ENCODE measurements around the gene SMAD2. TPM values are rescaled to one million over a fixed set of nuclear protein-coding genes. Genes with fewer than 3 reads are reported as not detected.

The SMAD2 gene
- total RNA-seq, 1 donor from 2014 or later: 150 TPM

- no peak overlapping the region for H3K4me3 Mint-ChIP-seq (ENCODE audit: unreplicated experiment)
- no peaks in the 10 kb centered on the region for H3K9me3 Mint-ChIP-seq (ENCODE audit: unreplicated experiment)
- H3K27me3 Mint-ChIP-seq (ENCODE audit: unreplicated experiment): no peaks in the 10 kb centered on the region
- H3K36me3 Mint-ChIP-seq (ENCODE audit: low read depth, unreplicated experiment): peaks cover 3% of the 10 kb centered on the region
- DNase-seq (ENCODE audit: low spot score): no peak
- no peak overlapping the region for H3K27ac Mint-ChIP-seq (ENCODE audit: unreplicated experiment)
- H3K4me1 Mint-ChIP-seq (ENCODE audit: unreplicated experiment): no peaks in the 10 kb centered on the region
- TF ChIP-seq, protein P1, sequence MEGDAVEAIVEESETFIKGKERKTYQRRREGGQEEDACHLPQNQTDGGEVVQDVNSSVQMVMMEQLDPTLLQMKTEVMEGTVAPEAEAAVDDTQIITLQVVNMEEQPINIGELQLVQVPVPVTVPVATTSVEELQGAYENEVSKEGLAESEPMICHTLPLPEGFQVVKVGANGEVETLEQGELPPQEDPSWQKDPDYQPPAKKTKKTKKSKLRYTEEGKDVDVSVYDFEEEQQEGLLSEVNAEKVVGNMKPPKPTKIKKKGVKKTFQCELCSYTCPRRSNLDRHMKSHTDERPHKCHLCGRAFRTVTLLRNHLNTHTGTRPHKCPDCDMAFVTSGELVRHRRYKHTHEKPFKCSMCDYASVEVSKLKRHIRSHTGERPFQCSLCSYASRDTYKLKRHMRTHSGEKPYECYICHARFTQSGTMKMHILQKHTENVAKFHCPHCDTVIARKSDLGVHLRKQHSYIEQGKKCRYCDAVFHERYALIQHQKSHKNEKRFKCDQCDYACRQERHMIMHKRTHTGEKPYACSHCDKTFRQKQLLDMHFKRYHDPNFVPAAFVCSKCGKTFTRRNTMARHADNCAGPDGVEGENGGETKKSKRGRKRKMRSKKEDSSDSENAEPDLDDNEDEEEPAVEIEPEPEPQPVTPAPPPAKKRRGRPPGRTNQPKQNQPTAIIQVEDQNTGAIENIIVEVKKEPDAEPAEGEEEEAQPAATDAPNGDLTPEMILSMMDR (IDR thresholded peaks at IDR 0.05; ENCODE audit: unreplicated experiment): no peak
These were observed 52.6 kb downstream of the SMAD2 start for GRCh38 chr18:47877892-47878291.

DNA sequence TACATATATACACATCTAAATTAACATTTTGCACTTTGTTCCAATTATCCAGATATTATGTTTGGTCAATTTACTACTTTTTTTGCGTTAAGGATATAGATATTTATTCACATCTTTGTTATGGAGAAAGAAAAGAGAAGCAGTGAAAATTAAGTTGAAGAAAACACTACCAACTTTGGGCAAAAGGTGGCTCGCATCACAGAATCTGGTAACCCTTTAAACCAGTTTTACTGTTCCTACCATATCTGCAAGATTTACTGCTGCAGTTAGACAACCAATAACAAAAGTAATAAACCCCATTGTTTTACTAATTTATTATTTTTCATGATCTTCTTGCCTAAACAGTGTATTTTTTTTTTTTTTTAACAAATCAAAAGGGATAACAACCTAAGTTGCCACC lies 53.6 kb downstream of the SMAD2 start:
- Mint-ChIP-seq H3K27ac (ENCODE audit: unreplicated experiment) (no peak overlapping the region), H3K4me3 (ENCODE audit: unreplicated experiment) (no peak overlapping the region), H3K9me3 (ENCODE audit: unreplicated experiment) (no peaks in the 10 kb centered on the region), H3K4me1 (ENCODE audit: unreplicated experiment) (no peaks in the 10 kb centered on the region), H3K27me3 (ENCODE audit: unreplicated experiment) (no peaks in the 10 kb centered on the region), H3K36me3 (ENCODE audit: low read depth, unreplicated experiment) (peaks cover 3% of the 10 kb centered on the region)
- no peak for DNase-seq (ENCODE audit: low spot score)
- TF ChIP-seq, protein P1 (IDR thresholded peaks at IDR 0.05; ENCODE audit: unreplicated experiment): no peak

- H3K9me3 Mint-ChIP-seq (ENCODE audit: unreplicated experiment): no peaks in the 10 kb centered on the region
These were observed 56.8 kb downstream of the SMAD2 start for GRCh38 chr18:47873625-47874024.

DNA sequence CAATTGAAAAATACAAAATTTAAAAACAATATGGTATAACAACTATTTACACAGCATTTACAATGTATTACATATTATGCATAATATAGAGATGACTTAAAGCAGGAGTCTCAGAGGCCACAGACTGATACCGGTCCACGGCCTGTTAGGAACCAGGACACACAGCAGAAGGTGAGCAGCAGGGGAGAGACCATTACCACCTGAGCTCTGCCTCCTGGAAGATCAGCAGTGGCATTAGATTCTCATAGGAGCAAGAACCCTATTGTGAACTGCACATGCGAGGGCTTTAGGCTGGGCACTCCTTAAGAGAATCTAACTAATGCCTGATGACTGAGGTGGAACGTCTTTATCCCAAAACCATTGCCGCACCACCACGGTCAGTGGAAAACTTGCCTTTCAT lies 58.0 kb downstream of the SMAD2 start:
- H3K4me1 Mint-ChIP-seq (ENCODE audit: unreplicated experiment): no peaks in the 10 kb centered on the region
- H3K9me3 Mint-ChIP-seq (ENCODE audit: unreplicated experiment): no peaks in the 10 kb centered on the region
- TF ChIP-seq, protein P1 (IDR thresholded peaks at IDR 0.05; ENCODE audit: unreplicated experiment): no peak
- no peak overlapping the region for H3K4me3 Mint-ChIP-seq (ENCODE audit: unreplicated experiment)
- H3K27me3 Mint-ChIP-seq (ENCODE audit: unreplicated experiment): no peaks in the 10 kb centered on the region
- peaks cover 7% of the 10 kb centered on the region for H3K36me3 Mint-ChIP-seq (ENCODE audit: low read depth, unreplicated experiment)
- no peak overlapping the region for H3K27ac Mint-ChIP-seq (ENCODE audit: unreplicated experiment)
- no peak for DNase-seq (ENCODE audit: low spot score)

More at GRCh38 chr18:47873625-47874024, 56.8 kb downstream of the SMAD2 start:
- no peak overlapping the region for H3K27ac Mint-ChIP-seq (ENCODE audit: unreplicated experiment)
- H3K36me3 Mint-ChIP-seq (ENCODE audit: low read depth, unreplicated experiment): peaks cover 4% of the 10 kb centered on the region
- no peaks in the 10 kb centered on the region for H3K27me3 Mint-ChIP-seq (ENCODE audit: unreplicated experiment)
- TF ChIP-seq, protein P1 (IDR thresholded peaks at IDR 0.05; ENCODE audit: unreplicated experiment): no peak
- no peak for DNase-seq (ENCODE audit: low spot score)
- no peak overlapping the region for H3K4me3 Mint-ChIP-seq (ENCODE audit: unreplicated experiment)
- H3K4me1 Mint-ChIP-seq (ENCODE audit: unreplicated experiment): no peaks in the 10 kb centered on the region

DNA sequence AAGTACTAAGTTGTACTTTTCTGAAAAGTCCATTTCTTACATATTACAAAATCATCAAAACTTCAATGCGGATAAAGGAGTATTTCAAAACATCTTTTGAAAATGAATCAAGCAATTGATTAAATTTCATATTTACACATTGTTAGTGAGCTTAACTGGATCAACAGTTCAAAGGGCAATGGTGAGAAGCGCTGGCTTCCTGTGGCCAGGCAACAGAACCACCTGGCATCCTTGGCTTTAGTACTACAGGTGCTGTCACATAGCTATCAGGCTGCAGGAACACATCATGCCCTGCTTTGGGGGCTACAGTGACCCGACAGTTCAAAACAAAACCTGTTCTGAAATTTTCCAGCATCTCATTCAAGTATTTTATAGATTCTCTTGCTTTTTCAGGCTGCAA lies 59.2 kb downstream of the SMAD2 start:
- no peak for DNase-seq (ENCODE audit: low spot score)

More for the DNA sequence above, 59.2 kb downstream of the SMAD2 start:
- H3K4me3 Mint-ChIP-seq (ENCODE audit: unreplicated experiment): no peak overlapping the region
- H3K4me1 Mint-ChIP-seq (ENCODE audit: unreplicated experiment): no peaks in the 10 kb centered on the region
- no peak overlapping the region for H3K27ac Mint-ChIP-seq (ENCODE audit: unreplicated experiment)
- peaks cover 7% of the 10 kb centered on the region for H3K36me3 Mint-ChIP-seq (ENCODE audit: low read depth, unreplicated experiment)
- H3K27me3 Mint-ChIP-seq (ENCODE audit: unreplicated experiment): no peaks in the 10 kb centered on the region
- no peaks in the 10 kb centered on the region for H3K9me3 Mint-ChIP-seq (ENCODE audit: unreplicated experiment)
- TF ChIP-seq, protein P1 (IDR thresholded peaks at IDR 0.05; ENCODE audit: unreplicated experiment): no peak

Data from endothelial cell (in vitro differentiated cells).